NCI-H187 (cell line): Measurements from ENCODE around the gene USP17L28.
"Not testable (repeated sequence)": the region's sequence is repeated elsewhere in the genome, so short reads cannot be mapped to it uniquely, and the experiment has no call there.

Source experiments
- DNase-seq, 2 experiments: peaks; one replicate each; lab custom pipeline; 2025; lab: John Stamatoyannopoulos, UW

USP17L28 gene, protein sequence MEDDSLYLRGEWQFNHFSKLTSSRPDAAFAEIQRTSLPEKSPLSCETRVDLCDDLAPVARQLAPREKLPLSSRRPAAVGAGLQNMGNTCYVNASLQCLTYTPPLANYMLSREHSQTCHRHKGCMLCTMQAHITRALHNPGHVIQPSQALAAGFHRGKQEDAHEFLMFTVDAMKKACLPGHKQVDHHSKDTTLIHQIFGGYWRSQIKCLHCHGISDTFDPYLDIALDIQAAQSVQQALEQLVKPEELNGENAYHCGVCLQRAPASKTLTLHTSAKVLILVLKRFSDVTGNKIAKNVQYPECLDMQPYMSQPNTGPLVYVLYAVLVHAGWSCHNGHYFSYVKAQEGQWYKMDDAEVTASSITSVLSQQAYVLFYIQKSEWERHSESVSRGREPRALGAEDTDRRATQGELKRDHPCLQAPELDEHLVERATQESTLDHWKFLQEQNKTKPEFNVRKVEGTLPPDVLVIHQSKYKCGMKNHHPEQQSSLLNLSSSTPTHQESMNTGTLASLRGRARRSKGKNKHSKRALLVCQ

GRCh38 chr4:9348593-9348992, at the start of gene USP17L28:
Gene USP17L28 (plus strand): TSS chr4:9348893. CDS start chr4:9348893, 0 bp downstream.
- DNase-seq = not testable (repeated sequence)

GRCh38 chr4:9324191-9324590, 24.5 kb upstream of the USP17L28 start:
- DNase-seq = not testable (repeated sequence)

- not testable (repeated sequence) for DNase-seq
These were observed 23.8 kb upstream of the USP17L28 start, which contains the start of gene USP17L24 for GRCh38 chr4:9324865-9325264. Gene USP17L24 (plus strand): TSS chr4:9325165. CDS start chr4:9325165, 0 bp downstream.

DNA sequence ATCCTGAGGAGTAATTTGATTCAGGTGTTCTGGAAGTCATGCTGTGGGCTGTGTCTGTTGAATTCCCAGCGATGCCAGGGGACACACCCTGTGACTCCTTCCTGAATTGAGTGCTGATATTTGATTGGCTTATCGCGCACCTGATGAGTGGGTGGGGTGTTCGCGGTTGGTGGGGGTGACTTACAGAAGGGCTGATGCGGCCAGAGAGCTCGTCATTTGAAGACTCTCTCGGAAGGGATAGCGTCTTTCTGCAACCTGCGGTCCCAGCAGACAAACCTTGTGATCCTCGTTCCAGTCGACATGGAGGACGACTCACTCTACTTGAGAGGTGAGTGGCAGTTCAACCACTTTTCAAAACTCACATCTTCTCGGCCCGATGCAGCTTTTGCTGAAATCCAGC, 19.1 kb upstream of the USP17L28 start, which contains the start of gene USP17L25:
USP17L25 (plus strand) TSS at position 301 of the 400 bp plus-strand sequence; CDS start at position 301, 0 bp downstream.
- not testable (repeated sequence) for DNase-seq

GRCh38 chr4:9334358-9334757, 14.3 kb upstream of the USP17L28 start, which contains the start of gene USP17L26:
Gene USP17L26 (plus strand): TSS chr4:9334658. CDS start chr4:9334658, 0 bp downstream.
- DNase-seq = not testable (repeated sequence)

GRCh38 chr4:9339103-9339502, 9.6 kb upstream of the USP17L28 start, which contains the start of gene USP17L5:
Gene USP17L5 (plus strand): TSS chr4:9339403. CDS start chr4:9339403, 0 bp downstream.
- DNase-seq = not testable (repeated sequence)

DNA sequence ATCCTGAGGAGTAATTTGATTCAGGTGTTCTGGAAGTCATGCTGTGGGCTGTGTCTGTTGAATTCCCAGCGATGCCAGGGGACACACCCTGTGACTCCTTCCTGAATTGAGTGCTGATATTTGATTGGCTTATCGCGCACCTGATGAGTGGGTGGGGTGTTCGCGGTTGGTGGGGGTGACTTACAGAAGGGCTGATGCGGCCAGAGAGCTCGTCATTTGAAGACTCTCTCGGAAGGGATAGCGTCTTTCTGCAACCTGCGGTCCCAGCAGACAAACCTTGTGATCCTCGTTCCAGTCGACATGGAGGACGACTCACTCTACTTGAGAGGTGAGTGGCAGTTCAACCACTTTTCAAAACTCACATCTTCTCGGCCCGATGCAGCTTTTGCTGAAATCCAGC, 4.8 kb upstream of the USP17L28 start, which contains the start of gene USP17L27:
USP17L27 (plus strand) TSS at position 301 of the 400 bp plus-strand sequence; CDS start at position 301, 0 bp downstream.
- DNase-seq = not testable (repeated sequence)

DNA sequence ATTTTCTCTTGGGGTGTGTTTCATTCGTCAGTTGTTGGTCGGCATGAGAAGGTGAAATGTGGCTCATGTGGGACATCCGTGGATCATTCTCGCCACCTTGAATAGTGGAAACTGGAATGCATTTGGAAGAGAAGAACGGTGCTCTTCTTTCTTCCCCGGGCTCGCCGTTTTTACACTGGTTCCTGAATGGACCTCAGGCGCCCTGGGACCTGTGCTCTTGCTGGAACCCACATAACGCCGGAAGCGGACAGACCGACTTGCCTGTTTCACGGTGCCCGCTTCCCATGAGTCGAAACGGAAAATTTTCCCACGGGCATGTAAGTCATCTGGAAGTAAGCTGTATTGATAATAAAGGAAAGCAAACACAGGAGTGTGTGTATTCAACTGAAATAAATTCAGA, 2.2 kb downstream of the USP17L28 start:
- not testable (repeated sequence) for DNase-seq

- DNase-seq = not testable (repeated sequence)
These were observed 4.6 kb downstream of the USP17L28 start, which contains the start of gene USP17L29 for GRCh38 chr4:9353338-9353737. Gene USP17L29 (plus strand): TSS chr4:9353638. CDS start chr4:9353638, 0 bp downstream.

DNA sequence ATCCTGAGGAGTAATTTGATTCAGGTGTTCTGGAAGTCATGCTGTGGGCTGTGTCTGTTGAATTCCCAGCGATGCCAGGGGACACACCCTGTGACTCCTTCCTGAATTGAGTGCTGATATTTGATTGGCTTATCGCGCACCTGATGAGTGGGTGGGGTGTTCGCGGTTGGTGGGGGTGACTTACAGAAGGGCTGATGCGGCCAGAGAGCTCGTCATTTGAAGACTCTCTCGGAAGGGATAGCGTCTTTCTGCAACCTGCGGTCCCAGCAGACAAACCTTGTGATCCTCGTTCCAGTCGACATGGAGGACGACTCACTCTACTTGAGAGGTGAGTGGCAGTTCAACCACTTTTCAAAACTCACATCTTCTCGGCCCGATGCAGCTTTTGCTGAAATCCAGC, 14.1 kb downstream of the USP17L28 start, which contains the start of gene USP17L30:
USP17L30 (plus strand) TSS at position 301 of the 400 bp plus-strand sequence; CDS start at position 301, 0 bp downstream.
- DNase-seq = not testable (repeated sequence)

GRCh38 chr4:9379881-9380280, 31.2 kb downstream of the USP17L28 start:
- not testable (repeated sequence) for DNase-seq

DNA sequence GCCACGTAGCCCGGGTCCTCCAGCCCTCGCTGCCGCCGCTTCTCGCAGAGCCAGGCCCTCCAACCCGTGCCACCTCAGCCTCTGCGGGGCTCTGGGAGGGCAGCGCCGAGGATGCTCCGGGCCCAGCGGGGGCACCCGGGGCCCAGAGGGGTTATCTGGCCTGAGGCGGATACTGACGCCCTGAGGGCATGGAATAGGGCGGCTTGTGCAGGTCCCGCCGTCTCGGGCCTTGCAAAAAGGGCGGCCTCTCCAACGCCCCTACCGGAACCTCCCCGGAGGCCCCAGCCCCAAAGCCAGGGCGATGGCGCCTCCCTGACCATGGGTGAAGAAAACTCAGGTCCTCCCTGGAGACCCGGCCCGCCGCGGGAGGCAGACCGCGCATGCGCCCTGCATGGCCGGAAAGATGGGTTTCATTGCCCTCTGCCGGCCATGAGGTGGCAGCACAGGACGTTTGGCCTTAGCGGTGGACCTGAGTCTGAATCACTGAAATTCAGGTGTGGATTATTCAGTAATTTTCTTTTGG, 32.4 kb downstream of the USP17L28 start:
- DNase-seq = not testable (repeated sequence)

DNA sequence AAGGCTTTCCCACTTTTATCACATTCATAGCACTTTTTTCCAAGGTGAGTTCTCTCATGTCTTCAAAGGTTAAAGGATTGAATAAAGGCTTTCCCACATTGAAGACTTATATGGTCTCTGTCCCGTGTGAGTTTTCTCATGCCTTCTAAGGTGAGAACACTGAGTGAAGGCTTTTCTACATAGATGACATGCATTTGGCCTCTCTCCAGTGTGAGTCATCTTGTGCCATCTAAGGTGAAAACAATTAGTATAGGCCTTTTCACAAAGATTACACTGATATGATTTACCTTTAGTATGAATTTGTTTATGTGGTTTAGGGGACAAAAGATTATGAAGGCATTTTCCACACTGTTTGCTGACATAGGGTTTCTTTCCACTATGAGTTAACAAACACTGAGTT, 35.4 kb downstream of the USP17L28 start:
- no peak for DNase-seq

GRCh38 chr4:9389001-9389400, 40.3 kb downstream of the USP17L28 start:
- DNase-seq = not testable (repeated sequence)
